Right lobe of liver (tissue), 4 donors: ENCODE measurements around the gene SFTPD.
"Not testable (repeated sequence)": the region's sequence is repeated elsewhere in the genome, so short reads cannot be mapped to it uniquely, and the experiment has no call there.

Experiments
- POLR2A ChIP-seq: fragments of 450-650 bp; IDR thresholded peaks from one replicate; pipeline ENCODE4 v1.6.1; 2017; ENCODE audit warnings: antibody characterized with exemption, mild to moderate bottlenecking
- TF ChIP-seq, protein P1 (sequence below), 4 donors: fragments of 200-600 bp in 3 of 4; fragments of 450-650 bp in 1 of 4; IDR thresholded peaks; one replicate each; pipeline versions ENCODE4 v1.5.1 to v1.8.0; 2016 to 2022; ENCODE audit warnings: antibody characterized with exemption in 4 of 4, mild to moderate bottlenecking in 2 of 4
- donor health status: DM: no; HTN: no; CAD: no.
- donor health status: DM: no; HTN: no; CAD: no.
- donor health status: DM: no; HTN: yes; CAD: no.

DNA sequence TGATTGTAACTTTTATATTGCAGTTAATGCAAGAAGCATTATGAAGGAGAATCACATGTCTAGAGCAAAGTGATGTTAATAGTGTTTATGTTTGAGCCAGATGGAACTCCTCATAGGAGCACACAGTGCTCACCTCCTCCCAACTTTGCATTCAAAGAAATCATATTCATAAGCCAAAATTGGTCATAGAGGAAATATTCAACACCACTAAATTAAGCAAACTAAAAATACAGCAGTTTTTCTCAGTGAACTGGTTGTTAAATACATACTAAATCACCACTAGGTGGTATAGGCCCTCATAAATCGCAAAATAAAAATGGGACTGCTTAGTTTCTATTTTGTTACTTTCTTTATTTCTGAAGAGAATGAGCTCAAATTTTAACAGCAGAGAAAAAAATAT, 34.4 kb downstream of the SFTPD start:
- TF ChIP-seq, protein P1, sequence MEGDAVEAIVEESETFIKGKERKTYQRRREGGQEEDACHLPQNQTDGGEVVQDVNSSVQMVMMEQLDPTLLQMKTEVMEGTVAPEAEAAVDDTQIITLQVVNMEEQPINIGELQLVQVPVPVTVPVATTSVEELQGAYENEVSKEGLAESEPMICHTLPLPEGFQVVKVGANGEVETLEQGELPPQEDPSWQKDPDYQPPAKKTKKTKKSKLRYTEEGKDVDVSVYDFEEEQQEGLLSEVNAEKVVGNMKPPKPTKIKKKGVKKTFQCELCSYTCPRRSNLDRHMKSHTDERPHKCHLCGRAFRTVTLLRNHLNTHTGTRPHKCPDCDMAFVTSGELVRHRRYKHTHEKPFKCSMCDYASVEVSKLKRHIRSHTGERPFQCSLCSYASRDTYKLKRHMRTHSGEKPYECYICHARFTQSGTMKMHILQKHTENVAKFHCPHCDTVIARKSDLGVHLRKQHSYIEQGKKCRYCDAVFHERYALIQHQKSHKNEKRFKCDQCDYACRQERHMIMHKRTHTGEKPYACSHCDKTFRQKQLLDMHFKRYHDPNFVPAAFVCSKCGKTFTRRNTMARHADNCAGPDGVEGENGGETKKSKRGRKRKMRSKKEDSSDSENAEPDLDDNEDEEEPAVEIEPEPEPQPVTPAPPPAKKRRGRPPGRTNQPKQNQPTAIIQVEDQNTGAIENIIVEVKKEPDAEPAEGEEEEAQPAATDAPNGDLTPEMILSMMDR (IDR thresholded peaks at IDR 0.05): peak in 3 of 4 donors; percentile 8 to 16 (median 15)
- TF ChIP-seq POLR2A: not testable (repeated sequence)
